Heart left ventricle (tissue), 16 donors: ENCODE results near the gene ARHGAP19. TPM values are rescaled to one million over a fixed set of nuclear protein-coding genes. Genes with fewer than 3 reads are reported as not detected.

Experiments
- ATAC-seq, 4 donors: fragments of 200-7000 bp; cut with Tn5 transposase; one replicate each; pipeline ENCODE4 v1.9.1; 2020 to 2022; ENCODE audit warnings: moderate library complexity in 4 of 4, mild to moderate bottlenecking in 3 of 4, moderate number of reproducible peaks in 1 of 4
- DNase-seq, 5 donors: peaks; one replicate each; pipeline ENCODE4 v3.0.0-alpha.2; 2020
- H3K27ac ChIP-seq, 12 donors: fragments of 200-600 bp; sonication (generic) in 4 of 12; one replicate each; pipeline versions ENCODE4 v1.5.0 to v1.8.0; 2016 to 2022; ENCODE audit warnings: mild to moderate bottlenecking in 2 of 12
- H3K27me3 ChIP-seq, 9 donors: fragments of 200-600 bp; sonication (generic) in 2 of 9; one replicate each; pipeline versions ENCODE4 v1.5.1 to v1.8.0; 2016 to 2022; ENCODE audit warnings: mild to moderate bottlenecking in 3 of 9
- H3K36me3 ChIP-seq, 9 donors: fragments of 200-600 bp; sonication (generic) in 2 of 9; one replicate each; pipeline versions ENCODE4 v1.5.0 to v1.8.0; 2018 to 2022; ENCODE audit warnings: mild to moderate bottlenecking in 2 of 9
- H3K4me1 ChIP-seq, 12 donors: fragments of 200-600 bp; sonication (generic) in 4 of 12; one replicate each; pipeline versions ENCODE4 v1.5.0 to v1.8.0; 2016 to 2022; ENCODE audit warnings: mild to moderate bottlenecking in 3 of 12
- H3K4me3 ChIP-seq, 12 donors: fragments of 200-600 bp; sonication (generic) in 4 of 12; one replicate each; pipeline versions ENCODE4 v1.5.0 to v1.8.0; 2017 to 2022; ENCODE audit warnings: mild to moderate bottlenecking in 9 of 12, moderate library complexity in 4 of 12
- H3K9me3 ChIP-seq, 12 donors: fragments of 200-600 bp; sonication (generic) in 4 of 12; one replicate each; pipeline versions ENCODE4 v1.5.0 to v1.8.0; 2016 to 2022; ENCODE audit warnings: mild to moderate bottlenecking in 1 of 12
- CTCF ChIP-seq, 12 donors: fragments of 200-600 bp; sonication (generic) in 4 of 12; IDR thresholded peaks; one replicate each; pipeline versions ENCODE4 v1.5.0 to v1.8.0; 2018 to 2022; ENCODE audit warnings: antibody characterized with exemption in 12 of 12, mild to moderate bottlenecking in 5 of 12
- POLR2A ChIP-seq, 2 donors: fragments of 450-650 bp; IDR thresholded peaks; one replicate each; pipeline ENCODE4 v1.6.1; 2017; ENCODE audit warnings: antibody characterized with exemption in 2 of 2, mild to moderate bottlenecking in 2 of 2, moderate library complexity in 2 of 2
- WGBS, 4 donors: extraction: QIAGEN DNeasy Blood & Tissue Kit in 2 of 4; methylation state at CpG; one replicate each; pipeline versions ENCODE4 v1.1.5 to v1.1.7; 2013 to 2018; 5-methylcytosine and 5-hydroxymethylcytosine counted together
- intact Hi-C, 10 donors: fragments of 100-400 bp; cut with DNase I; formaldehyde crosslinking; loops; one replicate each; pipeline versions ENCODE4 v1.11.1 to v1.14.2; 2022
- polyA plus RNA-seq, 2 donors: library from polyadenylated mRNA; stranded (reverse); fragments of 200-250 nt; gene quantifications; one replicate each; pipeline ENCODE4 v1.2.3, GENCODE V29; 2013
- total RNA-seq, 9 donors: library from RNA; depleted of rRNA in 2 of 9; stranded (reverse); fragments of >200 nt in 2 of 9; fragmentation: NEBNext Ultra II Directional in 3 of 9; extraction: Animal tissue kit (Norgen Biotek cat#: 25700) in 3 of 9; gene quantifications; one replicate each; pipeline versions ENCODE4 v1.1.0 to v1.2.4, GENCODE V29; 2016 to 2023
- donor health status: ischemic (EF 13 %, LVEDD 7.1; RV severe dilation, severe dysfunction).
- donor health status: healthy with polysubstance abuse.
- donor health status: DM: no; HTN: yes; CAD: no.
- donor health status: DM: no; HTN: no; CAD: no.
- donor health status: ischemic (EF 25% LVEDD 6.9; RV normal size, moderate dysfunction).
- donor health status: ischemic (EF 25% LVEDD 5.7; RV mildly dilated, moderate dysfunction).
- donor health status: healthy.
- donor health status: DM: yes; HTN: yes; CAD: no.
- donor health status: ischemic (EF 35%, LVEDD 5.7; RV mildly dilated, moderate dysfunction).
- donor health status: nonischemic (EF 11% LVEDD 7.7; RV severe dilation, severe dysfunction).
- donor health status: DM: yes; HTN: yes; CAD: no.
- donor health status: PGD.
- donor health status: ischemic (EF 29% LVEDD 5.4; RV normal size, mild dysfunction).
- donor health status: nonischemic (EF 23%, LVEDD 6.1; RV moderate dilation, normal function).

Gene ARHGAP19
- total and polyA plus RNA-seq, 11 donors: 1.1 to 7.4 (median 4.0) TPM

- intact Hi-C loops: no loop called here
- TF ChIP-seq CTCF (IDR thresholded peaks at IDR 0.05) (no peak), POLR2A (IDR thresholded peaks at IDR 0.05) (no peak)
- H3K4me3 ChIP-seq: no peak overlapping the region
- DNase-seq (no peak), ATAC-seq (no peak)
- H3K4me1 ChIP-seq: peaks cover 0 to 13% (median 0%) of the 10 kb centered on the region in 12 donors
- H3K36me3 ChIP-seq: peaks cover 0 to 76% (median 44%) of the 10 kb centered on the region in 9 donors
- H3K9me3 ChIP-seq: no peaks in the 10 kb centered on the region
- WGBS, 4 donors: 79 to 92% (median 88%) methylated on average over 3 of the region's 3 CpGs
- H3K27ac ChIP-seq: no peak overlapping the region
- H3K27me3 ChIP-seq: no peaks in the 10 kb centered on the region
These were observed 64.2 kb downstream of the ARHGAP19 start for GRCh38 chr10:97228130-97228774.

- no peak overlapping the region for H3K4me3 ChIP-seq
- TF ChIP-seq POLR2A (IDR thresholded peaks at IDR 0.05) (no peak), CTCF (IDR thresholded peaks at IDR 0.05) (no peak)
- intact Hi-C loops: no loop called here
- H3K27me3 ChIP-seq: no peaks in the 10 kb centered on the region
- peaks cover 0 to 13% (median 0%) of the 10 kb centered on the region in 12 donors for H3K4me1 ChIP-seq
- WGBS, 4 donors: 93 to 96% (median 94%) methylated on average over 4 of the region's 4 CpGs
- H3K9me3 ChIP-seq: no peaks in the 10 kb centered on the region
- ATAC-seq (no peak), DNase-seq (no peak)
- H3K36me3 ChIP-seq: peaks cover 0 to 72% (median 48%) of the 10 kb centered on the region in 9 donors
- no peak overlapping the region for H3K27ac ChIP-seq
These were observed 66.0 kb downstream of the ARHGAP19 start for GRCh38 chr10:97226398-97226797.

- Histone ChIP-seq H3K36me3 (peaks cover 0 to 67% (median 49%) of the 10 kb centered on the region in 9 donors), H3K27me3 (no peaks in the 10 kb centered on the region), H3K4me3 (no peak overlapping the region), H3K9me3 (no peaks in the 10 kb centered on the region), H3K27ac (no peak overlapping the region), H3K4me1 (peaks cover 0 to 13% (median 0%) of the 10 kb centered on the region in 12 donors)
- peak in 1 of 4 donors; percentile 48 for ATAC-seq
- TF ChIP-seq CTCF (IDR thresholded peaks at IDR 0.05) (no peak), POLR2A (IDR thresholded peaks at IDR 0.05) (no peak)
- DNase-seq: no peak
- WGBS, 4 donors: 77 to 91% (median 83%) methylated on average over 3 to 4 of the region's 4 CpGs
- intact Hi-C loops: no loop called here
These were observed 67.7 kb downstream of the ARHGAP19 start for GRCh38 chr10:97224483-97225435.
